GM13976 (cell line): Measurements from ENCODE around the gene CXXC5.
A peak's percentile ranks its signal among the peaks of the same experiment; 100 is the strongest.

ENCODE experiments used
- DNase-seq: peaks from one replicate; pipeline ENCODE4 v3.0.0; 2012; ENCODE audit warnings: low spot score
- CTCF ChIP-seq: IDR thresholded peaks from 2 replicates; pipeline ENCODE4 v1.5.1; 2012; ENCODE audit warnings: borderline replicate concordance, mild to moderate bottlenecking; ENCODE audit not compliant: insufficient read depth; ENCODE audit errors: extremely low read depth, missing control alignments, control extremely low read depth
- in situ Hi-C: fragments of 300-500 bp; cut with MboI; formaldehyde crosslinking; loops from one replicate; pipeline ENCODE4 v1.12.0; 2022; ENCODE audit warnings: low sequenced_read_pairs, mixed read lengths, inconsistent platforms; ENCODE audit not compliant: unreplicated experiment

CXXC5 gene

DNA sequence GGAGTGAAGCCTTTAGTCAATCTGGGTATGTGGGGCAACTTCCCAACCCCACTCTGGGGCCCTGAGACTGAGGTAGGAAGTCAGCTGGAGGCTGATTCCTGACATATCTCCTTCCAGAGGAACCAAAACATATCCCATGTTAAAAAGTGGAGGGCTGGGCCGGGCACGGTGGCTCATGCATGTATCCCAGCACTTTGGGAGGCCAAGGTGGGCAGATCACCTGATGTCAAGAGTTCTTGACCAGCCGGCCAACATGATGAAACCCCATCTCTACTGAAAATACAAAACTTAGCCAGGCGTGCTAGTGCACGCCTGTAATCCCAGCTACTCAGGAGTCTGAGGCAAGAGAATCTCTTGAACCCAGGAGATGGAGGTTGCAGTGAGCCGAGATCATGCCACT is 44.0 kb downstream of the CXXC5 start:
- TF ChIP-seq CTCF, result no peak
- DNase-seq, result no peak
- in situ Hi-C loops, result no loop called here

GRCh38 chr5:139692679-139693308 is 44.6 kb downstream of the CXXC5 start:
- no peak for DNase-seq
- in situ Hi-C loops, result no loop called here
- TF ChIP-seq CTCF, result no peak

DNA sequence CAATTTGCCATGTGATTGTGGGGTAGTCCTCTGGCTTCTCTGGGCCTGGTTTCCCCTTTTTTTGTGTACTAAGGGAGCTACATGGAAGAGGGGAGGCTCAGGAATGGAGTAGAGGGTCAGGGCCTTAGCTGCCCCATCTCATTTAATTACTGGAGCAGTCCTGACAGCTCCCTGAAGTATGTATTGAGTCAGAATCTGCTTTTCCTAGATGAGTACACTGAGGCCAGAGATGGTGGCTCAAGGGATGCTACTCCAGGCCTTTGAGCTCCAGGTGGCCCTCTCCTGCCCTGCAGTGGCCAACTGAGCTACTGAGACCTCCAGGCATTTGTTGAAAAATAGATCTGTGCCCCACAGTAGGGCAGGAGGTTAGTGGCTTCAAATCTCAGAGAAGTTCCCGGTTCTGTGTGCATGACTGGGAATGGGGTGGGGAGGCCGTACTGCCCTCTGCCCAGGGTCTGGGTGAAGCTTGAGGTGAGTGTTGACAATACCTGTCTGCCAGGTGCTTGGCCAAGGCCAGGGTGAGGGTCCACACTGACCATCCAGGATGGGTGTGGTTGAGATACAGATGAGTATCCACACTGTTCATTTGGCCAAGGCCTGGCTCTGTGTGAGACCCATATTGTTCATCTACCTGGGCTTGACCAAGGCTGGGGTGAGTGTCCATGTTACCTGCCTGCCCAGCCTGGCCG is 45.7 kb downstream of the CXXC5 start:
- DNase-seq, result no peak
- in situ Hi-C loops, result no loop called here
- TF ChIP-seq CTCF, result peak; percentile 0

DNA sequence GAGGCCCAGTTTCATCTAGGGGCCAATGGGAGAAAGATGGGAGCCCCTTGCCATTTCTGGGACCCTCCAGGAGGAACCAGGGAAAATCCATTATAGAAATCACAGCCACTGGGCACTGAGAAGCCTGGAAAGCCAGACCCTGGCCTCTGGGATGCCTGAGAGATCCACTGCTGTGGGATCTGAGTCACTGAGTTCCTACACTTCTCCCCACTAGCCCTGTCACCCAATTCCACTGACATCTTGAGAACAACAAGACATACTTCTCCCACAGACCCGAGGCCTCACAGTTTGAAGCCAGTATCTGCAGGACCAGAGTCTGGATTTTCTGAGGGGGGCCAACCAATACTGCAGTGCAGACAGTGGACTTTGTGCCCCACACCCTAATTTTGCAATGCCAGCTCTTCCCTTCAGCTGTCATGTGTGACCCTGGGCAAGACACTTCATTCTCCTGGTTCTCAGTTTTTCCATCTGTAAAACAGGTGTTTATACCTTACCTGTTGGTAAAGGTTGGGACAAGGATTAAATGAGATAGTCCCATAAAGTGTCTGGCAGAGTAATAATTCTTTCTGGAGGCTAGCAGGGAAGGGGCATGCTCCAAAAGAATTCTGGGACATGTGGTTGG is 46.5 kb downstream of the CXXC5 start:
- no peak for DNase-seq
- TF ChIP-seq CTCF, result no peak
- in situ Hi-C loops, result no loop called here

DNA sequence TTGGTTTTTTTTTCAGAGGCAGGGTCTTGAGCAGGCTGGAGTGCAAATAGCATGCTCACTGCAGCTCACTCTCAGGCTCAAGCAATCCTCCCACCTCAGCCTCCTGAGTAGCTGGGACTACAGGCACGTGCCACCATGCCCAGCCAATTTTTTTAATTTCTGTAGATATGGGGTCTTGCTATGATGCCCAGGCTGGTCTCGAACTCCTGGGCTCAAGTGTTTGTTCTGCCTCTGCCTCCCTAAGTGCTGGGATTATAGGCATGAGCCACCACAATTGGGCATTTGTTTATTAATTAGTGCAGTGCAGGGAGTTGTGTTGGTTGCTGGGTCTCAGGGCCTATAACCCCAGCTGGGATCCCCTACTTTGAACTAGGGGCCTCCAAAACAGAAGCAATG is 47.0 kb downstream of the CXXC5 start:
- in situ Hi-C loops, result no loop called here
- TF ChIP-seq CTCF, result no peak
- no peak for DNase-seq

DNA sequence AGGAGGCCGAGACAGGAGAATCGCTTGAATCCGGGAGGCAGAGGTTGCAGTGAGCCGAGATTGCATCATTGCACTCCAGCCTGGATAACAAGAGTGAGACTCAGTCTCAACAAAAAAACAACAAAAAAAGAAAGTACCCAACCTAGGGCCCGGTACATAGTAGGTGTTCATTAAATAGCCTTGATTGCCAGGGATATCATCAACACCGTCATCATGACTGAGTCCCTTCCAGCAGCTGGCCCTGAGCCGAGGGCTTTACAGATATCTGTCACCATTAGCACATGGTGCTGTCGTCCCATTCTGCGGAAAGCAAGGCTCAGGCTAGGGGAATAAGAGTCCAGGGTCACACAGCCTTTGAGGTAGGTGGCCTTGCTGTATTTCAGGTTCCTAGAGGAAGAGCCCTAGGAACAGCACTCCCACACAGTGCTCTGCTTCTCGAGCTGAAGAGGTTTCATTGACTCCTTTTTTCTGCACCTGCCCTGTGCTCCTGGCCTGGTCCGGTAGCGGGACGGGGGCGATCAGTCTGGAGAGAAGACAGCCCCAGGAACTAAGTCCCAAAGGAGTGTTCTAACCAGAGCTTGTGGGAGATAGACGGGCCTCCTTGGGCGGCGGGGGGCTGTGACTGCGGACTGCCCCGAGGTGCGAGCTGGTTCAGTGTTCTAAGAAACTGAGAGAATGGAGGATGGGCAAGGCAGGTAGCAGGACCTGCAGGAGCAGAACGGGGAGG is 48.2 kb downstream of the CXXC5 start:
- no peak for DNase-seq
- in situ Hi-C loops, result no loop called here
- TF ChIP-seq CTCF, result no peak
